ENCODE measurements around the gene EYS.

The EYS gene

GRCh38 chr6:64803470-64804166 lies 903.4 kb downstream of the EYS start:
- DNase-seq: no peak

- DNase-seq: no peak
Measured at GRCh38 chr6:64792534-64792933, 914.5 kb downstream of the EYS start.

GRCh38 chr6:64789476-64789875 lies 917.5 kb downstream of the EYS start:
- no peak for DNase-seq

- no peak for DNase-seq
Measured at GRCh38 chr6:64786736-64787135, 920.3 kb downstream of the EYS start.

- no peak for DNase-seq
Measured at GRCh38 chr6:64782877-64783276, 924.1 kb downstream of the EYS start.

- DNase-seq: no peak
Measured at GRCh38 chr6:64777941-64778785, 928.9 kb downstream of the EYS start.

GRCh38 chr6:64776359-64776758 lies 930.7 kb downstream of the EYS start:
- DNase-seq: no peak

- DNase-seq: no peak
Measured at GRCh38 chr6:64774881-64775280, 932.1 kb downstream of the EYS start.

- DNase-seq: no peak
Measured at GRCh38 chr6:64750910-64751309, 956.1 kb downstream of the EYS start.

GRCh38 chr6:64737418-64737817 lies 969.6 kb downstream of the EYS start:
- DNase-seq: no peak

- DNase-seq: no peak
Measured at GRCh38 chr6:64736421-64736950, 970.5 kb downstream of the EYS start.

GRCh38 chr6:64733433-64733832 lies 973.6 kb downstream of the EYS start:
- no peak for DNase-seq

- DNase-seq: no peak
Measured at GRCh38 chr6:64732888-64733287, 974.1 kb downstream of the EYS start.

GRCh38 chr6:64729522-64729921 lies 977.5 kb downstream of the EYS start:
- DNase-seq: no peak

- no peak for DNase-seq
Measured at GRCh38 chr6:64727075-64727474, 980.0 kb downstream of the EYS start.

- no peak for DNase-seq
Measured at GRCh38 chr6:64724091-64724490, 982.9 kb downstream of the EYS start.

- DNase-seq: no peak
Measured at GRCh38 chr6:64723327-64724058, 983.5 kb downstream of the EYS start.

GRCh38 chr6:64721865-64722264 lies 985.2 kb downstream of the EYS start:
- DNase-seq: no peak

GRCh38 chr6:64717281-64717680 lies 989.7 kb downstream of the EYS start:
- DNase-seq: no peak

- no peak for DNase-seq
Measured at GRCh38 chr6:64715624-64716023, 991.4 kb downstream of the EYS start.

- DNase-seq: no peak
Measured at GRCh38 chr6:64714073-64714472, 993.0 kb downstream of the EYS start.

GRCh38 chr6:64713175-64713574 lies 993.9 kb downstream of the EYS start:
- DNase-seq: no peak

- DNase-seq: no peak
Measured at GRCh38 chr6:64712606-64713005, 994.4 kb downstream of the EYS start.

Data from activated naive CD4-positive, alpha-beta T cell treated with anti-CD3 and anti-CD28 coated beads, Interleukin-2, amount 50 U/mL, for 16 hours (primary cell).